Mesodermal cell (in vitro differentiated cells): ENCODE data around the gene YIPF2.
A peak's percentile ranks its signal among the peaks of the same experiment; 100 is the strongest.

ENCODE experiments used
- H3K27ac ChIP-seq: 2 replicates; pipeline ENCODE4 v1.7.0; 2013; ENCODE audit warnings: mild to moderate bottlenecking, low read depth, low read length, moderate library complexity; ENCODE audit not compliant: severe bottlenecking
- H3K36me3 ChIP-seq: 2 replicates; pipeline ENCODE4 v1.7.1; 2013; ENCODE audit warnings: mild to moderate bottlenecking, low read length, moderate library complexity; ENCODE audit not compliant: control insufficient read depth, insufficient read depth
- H3K4me1 ChIP-seq: one replicate; pipeline ENCODE4 v1.7.1; 2013; ENCODE audit warnings: mild to moderate bottlenecking, low read length; ENCODE audit not compliant: insufficient read depth, control insufficient read depth, poor library complexity, severe bottlenecking
- H3K4me3 ChIP-seq: 2 replicates; pipeline ENCODE4 v1.7.0; 2013; ENCODE audit warnings: low read length, control low read depth, mild to moderate bottlenecking; ENCODE audit not compliant: insufficient read depth, poor library complexity, severe bottlenecking; ENCODE audit errors: extremely low read depth
- H3K9me3 ChIP-seq: 2 replicates; pipeline ENCODE4 v1.7.1; 2013; ENCODE audit warnings: mild to moderate bottlenecking, low read length, moderate library complexity; ENCODE audit not compliant: control insufficient read depth
- WGBS, 2 experiments: methylation state at CpG; one replicate each; pipeline ENCODE4 v1.1.5; 2013; ENCODE audit warnings: missing lambda C conversion rate in 2 of 2; ENCODE audit not compliant: insufficient coverage in 2 of 2; 5-methylcytosine and 5-hydroxymethylcytosine counted together

The YIPF2 gene

DNA sequence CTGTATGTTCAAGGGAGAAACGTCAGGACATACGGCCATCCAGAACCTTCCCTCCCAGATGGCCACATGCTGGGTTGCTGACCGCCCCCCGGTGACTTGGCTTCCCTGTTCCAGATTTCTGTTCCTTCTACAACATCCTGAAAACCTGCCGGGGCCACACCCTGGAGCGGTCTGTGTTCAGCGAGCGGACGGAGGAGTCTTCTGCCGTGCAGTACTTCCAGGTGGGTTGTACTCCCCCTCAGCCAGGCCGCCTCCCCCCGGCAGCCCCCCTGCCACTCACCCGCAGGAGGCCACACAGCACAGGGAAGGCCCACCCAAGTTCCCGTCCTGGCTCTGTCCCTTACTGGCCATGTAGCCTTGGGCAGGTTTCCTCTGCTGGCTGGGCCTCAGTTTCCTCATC is 20.5 kb downstream of the YIPF2 start:
- 93% methylated on average over 12 to 14 of the region's 14 CpGs for WGBS, 2 experiments
- H3K36me3 ChIP-seq = peaks cover 57% of the 10 kb centered on the region
- H3K27ac ChIP-seq = no peak overlapping the region
- no peaks in the 10 kb centered on the region for H3K9me3 ChIP-seq
- H3K4me1 ChIP-seq = no peaks in the 10 kb centered on the region
- no peak overlapping the region for H3K4me3 ChIP-seq

- 95 to 99% methylated on average over 8 to 10 of the region's 10 CpGs for WGBS, 2 experiments
- Histone ChIP-seq H3K36me3 (peaks cover 1% of the 10 kb centered on the region), H3K9me3 (no peaks in the 10 kb centered on the region), H3K4me1 (peaks cover 8% of the 10 kb centered on the region), H3K4me3 (no peak overlapping the region), H3K27ac (no peak overlapping the region)
Observed at GRCh38 chr19:10899151-10899653, 29.2 kb downstream of the YIPF2 start.

GRCh38 chr19:10898633-10899032 is 29.8 kb downstream of the YIPF2 start:
- Histone ChIP-seq H3K4me3 (no peak overlapping the region), H3K4me1 (peaks cover 11% of the 10 kb centered on the region), H3K27ac (no peak overlapping the region), H3K9me3 (no peaks in the 10 kb centered on the region), H3K36me3 (no peaks in the 10 kb centered on the region)
- WGBS, 2 experiments = 94% methylated on average over 7 to 8 of the region's 10 CpGs

DNA sequence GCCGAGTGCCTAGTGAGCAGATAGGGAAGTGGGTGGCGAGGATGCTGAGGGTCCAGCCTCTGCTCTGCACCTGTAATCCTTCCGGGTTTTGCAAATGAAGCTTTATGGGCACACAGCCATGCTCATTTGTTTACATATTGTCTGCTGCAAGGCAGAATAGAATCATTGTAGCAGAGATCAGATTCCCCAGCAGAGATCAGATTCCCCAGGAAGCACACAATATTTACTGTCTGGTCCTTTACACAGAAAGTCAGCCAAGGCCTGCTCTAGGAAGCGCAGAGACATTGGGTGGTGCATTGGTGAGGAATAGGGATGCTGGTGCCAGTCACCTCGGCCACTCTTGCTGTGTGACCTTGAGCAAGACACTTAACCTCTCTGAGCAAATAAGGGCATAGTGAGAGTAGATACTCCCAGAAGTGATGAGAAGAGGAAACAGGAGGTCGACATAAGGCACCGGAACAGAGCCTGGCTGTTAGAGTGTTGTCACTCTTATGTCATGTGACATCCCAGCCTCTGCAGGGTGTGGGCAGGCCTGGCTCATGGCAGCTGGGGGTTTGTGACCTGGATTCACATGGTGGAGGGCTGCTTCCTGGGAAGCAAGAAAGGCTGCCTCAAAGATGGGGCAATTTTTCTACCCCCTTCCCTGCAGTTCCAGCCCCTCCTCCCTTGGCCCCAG is 31.4 kb downstream of the YIPF2 start:
- 82 to 93% methylated on average over 6 to 7 of the region's 7 CpGs for WGBS, 2 experiments

DNA sequence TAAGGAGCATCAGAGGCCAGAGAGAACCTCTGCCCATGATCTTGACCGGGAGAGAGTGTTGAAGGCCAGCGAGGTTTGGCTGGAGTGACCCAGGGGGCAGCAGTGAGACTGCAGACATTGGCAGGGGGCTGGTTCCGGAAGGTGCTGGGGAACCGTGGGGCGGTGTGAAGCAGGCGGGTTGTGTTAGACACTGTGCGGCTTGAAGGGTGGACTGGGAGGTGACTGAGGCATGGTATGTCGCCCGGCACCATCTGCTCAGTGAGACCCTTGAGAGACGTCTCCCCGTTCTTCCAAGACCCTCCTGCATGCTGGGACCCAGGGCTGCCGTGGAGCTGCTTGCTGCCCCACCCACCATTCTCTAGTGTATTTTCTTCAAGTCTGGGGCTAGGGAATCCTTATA is 32.5 kb downstream of the YIPF2 start:
- no peaks in the 10 kb centered on the region for H3K36me3 ChIP-seq
- no peak overlapping the region for H3K4me3 ChIP-seq
- H3K27ac ChIP-seq = no peak overlapping the region
- peaks cover 17% of the 10 kb centered on the region for H3K4me1 ChIP-seq
- WGBS, 2 experiments = 82 to 88% methylated on average over 6 to 11 of the region's 12 CpGs
- no peaks in the 10 kb centered on the region for H3K9me3 ChIP-seq

More for the DNA sequence above, 31.4 kb downstream of the YIPF2 start:
- H3K27ac ChIP-seq = no peak overlapping the region
- no peak overlapping the region for H3K4me3 ChIP-seq
- H3K36me3 ChIP-seq = no peaks in the 10 kb centered on the region
- H3K9me3 ChIP-seq = no peaks in the 10 kb centered on the region
- peaks cover 11% of the 10 kb centered on the region for H3K4me1 ChIP-seq

DNA sequence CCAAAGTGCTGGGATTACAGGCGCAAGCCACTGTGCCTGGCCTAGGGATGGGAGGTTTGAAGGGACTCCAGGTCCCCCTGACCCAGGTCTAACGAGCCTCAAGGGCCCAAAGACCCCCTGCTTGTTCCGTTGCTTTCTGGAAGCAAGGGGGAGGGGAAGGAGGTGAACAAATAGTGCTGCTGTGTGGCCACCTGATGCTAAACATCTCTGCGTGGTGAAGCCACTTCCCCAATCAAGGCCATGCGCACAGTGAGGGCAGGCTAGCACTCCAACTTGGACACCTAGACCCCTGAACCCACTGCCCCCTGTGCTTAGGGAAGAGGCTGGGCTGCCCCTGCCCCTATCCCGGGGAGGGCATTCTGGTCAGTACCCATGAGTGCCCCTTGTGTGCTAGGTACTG is 33.1 kb downstream of the YIPF2 start:
- H3K27ac ChIP-seq = no peak overlapping the region
- H3K4me1 ChIP-seq = peaks cover 17% of the 10 kb centered on the region
- no peaks in the 10 kb centered on the region for H3K36me3 ChIP-seq
- no peak overlapping the region for H3K4me3 ChIP-seq
- WGBS, 2 experiments = 85 to 96% methylated on average over 5 to 6 of the region's 6 CpGs
- H3K9me3 ChIP-seq = no peaks in the 10 kb centered on the region

DNA sequence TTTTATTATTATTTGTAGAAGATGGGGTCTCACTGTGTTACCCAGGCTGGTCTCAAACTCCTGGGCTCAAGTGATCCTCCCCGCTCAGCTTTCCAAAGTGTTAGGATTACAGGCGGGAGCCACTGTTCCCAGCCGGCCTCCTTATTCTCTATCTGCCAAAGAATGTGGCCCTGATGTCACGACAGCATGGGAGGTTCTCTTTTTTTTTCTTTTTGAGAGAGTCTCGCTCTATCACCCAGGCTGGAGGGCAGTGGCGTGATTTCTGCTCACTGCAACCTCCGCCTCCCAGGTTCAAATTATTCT is 33.6 kb downstream of the YIPF2 start:
- H3K36me3 ChIP-seq = no peaks in the 10 kb centered on the region
- H3K4me3 ChIP-seq = no peak overlapping the region
- peaks cover 17% of the 10 kb centered on the region for H3K4me1 ChIP-seq
- H3K9me3 ChIP-seq = no peaks in the 10 kb centered on the region
- no peak overlapping the region for H3K27ac ChIP-seq
- 92% methylated on average over 2 to 5 of the region's 7 CpGs for WGBS, 2 experiments

DNA sequence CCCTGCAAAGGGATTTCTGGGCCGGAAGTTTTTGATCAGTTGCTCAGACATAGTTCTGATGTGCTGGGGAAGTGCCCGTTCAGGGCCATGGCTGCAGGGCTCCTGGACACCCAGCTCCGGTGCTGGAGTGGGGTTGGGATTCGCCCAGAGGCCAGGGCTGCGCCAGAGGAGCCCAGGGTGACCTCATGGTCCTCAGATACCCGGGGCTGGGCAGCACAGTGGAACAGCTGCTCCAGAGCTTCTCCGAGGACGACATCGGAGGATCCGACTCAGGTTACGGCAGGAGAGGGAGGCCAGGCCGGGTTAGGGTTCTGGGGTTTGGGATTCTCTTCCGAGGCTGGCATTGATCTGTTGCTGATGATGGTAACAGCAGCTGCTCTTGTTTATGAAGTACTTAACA is 36.2 kb downstream of the YIPF2 start:
- Histone ChIP-seq H3K36me3 (peaks cover 3% of the 10 kb centered on the region), H3K27ac (no peak overlapping the region), H3K4me3 (no peak overlapping the region), H3K4me1 (peaks cover 31% of the 10 kb centered on the region), H3K9me3 (no peaks in the 10 kb centered on the region)
- 93 to 96% methylated on average over 11 to 12 of the region's 13 CpGs for WGBS, 2 experiments

GRCh38 chr19:10891405-10892086 is 36.9 kb downstream of the YIPF2 start:
- 82 to 86% methylated on average over 14 to 18 of the region's 21 CpGs for WGBS, 2 experiments
- Histone ChIP-seq H3K4me3 (no peak overlapping the region), H3K4me1 (peaks cover 34% of the 10 kb centered on the region), H3K27ac (peak overlapping the region; percentile 26), H3K9me3 (no peaks in the 10 kb centered on the region), H3K36me3 (peaks cover 8% of the 10 kb centered on the region)

DNA sequence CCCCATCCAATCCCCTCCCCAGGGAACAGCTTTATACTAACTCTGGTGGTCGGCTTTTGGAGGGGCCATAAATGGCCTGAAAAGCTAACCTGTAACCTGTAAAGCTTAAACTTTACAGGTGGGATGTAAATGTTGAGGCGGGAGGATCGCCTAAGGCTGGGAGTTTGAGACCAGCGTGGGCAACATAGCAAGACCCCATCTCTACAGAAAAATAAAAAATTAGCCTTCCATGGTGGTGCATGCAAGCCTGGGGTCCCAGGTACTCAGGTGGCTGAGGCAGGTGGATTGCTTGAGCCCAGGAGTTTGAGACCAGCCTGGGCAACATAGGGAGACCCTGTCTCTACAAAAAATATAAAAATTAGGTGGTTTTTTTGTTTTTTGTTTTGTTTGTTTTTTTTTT is 38.6 kb downstream of the YIPF2 start:
- Histone ChIP-seq H3K4me3 (no peak overlapping the region), H3K36me3 (peaks cover 8% of the 10 kb centered on the region), H3K9me3 (no peaks in the 10 kb centered on the region), H3K27ac (no peak overlapping the region), H3K4me1 (peaks cover 38% of the 10 kb centered on the region)
- WGBS, 2 experiments = no CpG with 5 or more reads among the region's 4 CpGs

DNA sequence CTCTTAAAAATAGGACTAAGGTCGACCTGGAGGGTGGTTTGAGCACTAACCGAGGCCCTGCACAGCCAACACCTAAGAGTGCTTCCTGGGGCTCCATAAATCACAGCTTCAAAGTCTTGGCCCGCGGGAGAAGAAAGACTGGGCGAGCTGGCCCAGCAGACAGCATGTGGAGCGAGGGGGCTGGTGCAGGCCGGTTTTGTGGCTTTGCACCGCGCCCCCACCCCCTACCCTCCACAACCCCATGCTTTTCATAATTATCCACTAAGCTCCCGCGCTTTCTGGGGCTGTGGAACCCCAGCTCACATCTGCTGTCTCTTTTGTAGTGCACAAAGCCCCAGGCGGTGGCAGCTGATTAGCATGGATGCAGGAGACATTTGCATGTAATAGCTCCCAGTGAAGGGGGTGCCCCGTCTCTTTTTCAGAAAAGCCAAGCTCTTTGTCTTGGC is 40.0 kb downstream of the YIPF2 start:
- WGBS, 2 experiments = 35 to 53% methylated on average over 7 to 13 of the region's 13 CpGs
- Histone ChIP-seq H3K4me3 (no peak overlapping the region), H3K36me3 (peaks cover 8% of the 10 kb centered on the region), H3K9me3 (no peaks in the 10 kb centered on the region), H3K27ac (peak overlapping the region; percentile 57), H3K4me1 (peaks cover 35% of the 10 kb centered on the region)
